Measurements from ENCODE around the gene DLG2.

The DLG2 gene

GRCh38 chr11:84232511-84232910 lies 1394.6 kb downstream of the DLG2 start:
- TF ChIP-seq CTCF (IDR thresholded peaks at IDR 0.05) = no peak
- H3K9me3 ChIP-seq = no peaks in the 10 kb centered on the region
- H3K4me1 ChIP-seq (ENCODE audit: control insufficient read depth in 1 of 2, insufficient read depth in 1 of 2, low read depth in 1 of 2, low read length in 1 of 2) = no peaks in the 10 kb centered on the region
- H3K36me3 ChIP-seq = no peaks in the 10 kb centered on the region
- H3K4me3 ChIP-seq (ENCODE audit: low read depth in 1 of 2, low read length in 1 of 2) = no peak overlapping the region
- H3K27ac ChIP-seq = no peak overlapping the region
- no peaks in the 10 kb centered on the region for H3K27me3 ChIP-seq

GRCh38 chr11:84230402-84230801 lies 1396.7 kb downstream of the DLG2 start:
- no peaks in the 10 kb centered on the region for H3K4me1 ChIP-seq (ENCODE audit: control insufficient read depth in 1 of 2, insufficient read depth in 1 of 2, low read depth in 1 of 2, low read length in 1 of 2)
- H3K27ac ChIP-seq = no peak overlapping the region
- H3K27me3 ChIP-seq = no peaks in the 10 kb centered on the region
- H3K36me3 ChIP-seq = no peaks in the 10 kb centered on the region
- TF ChIP-seq CTCF (IDR thresholded peaks at IDR 0.05) = no peak
- no peaks in the 10 kb centered on the region for H3K9me3 ChIP-seq
- H3K4me3 ChIP-seq (ENCODE audit: low read depth in 1 of 2, low read length in 1 of 2) = no peak overlapping the region

DNA sequence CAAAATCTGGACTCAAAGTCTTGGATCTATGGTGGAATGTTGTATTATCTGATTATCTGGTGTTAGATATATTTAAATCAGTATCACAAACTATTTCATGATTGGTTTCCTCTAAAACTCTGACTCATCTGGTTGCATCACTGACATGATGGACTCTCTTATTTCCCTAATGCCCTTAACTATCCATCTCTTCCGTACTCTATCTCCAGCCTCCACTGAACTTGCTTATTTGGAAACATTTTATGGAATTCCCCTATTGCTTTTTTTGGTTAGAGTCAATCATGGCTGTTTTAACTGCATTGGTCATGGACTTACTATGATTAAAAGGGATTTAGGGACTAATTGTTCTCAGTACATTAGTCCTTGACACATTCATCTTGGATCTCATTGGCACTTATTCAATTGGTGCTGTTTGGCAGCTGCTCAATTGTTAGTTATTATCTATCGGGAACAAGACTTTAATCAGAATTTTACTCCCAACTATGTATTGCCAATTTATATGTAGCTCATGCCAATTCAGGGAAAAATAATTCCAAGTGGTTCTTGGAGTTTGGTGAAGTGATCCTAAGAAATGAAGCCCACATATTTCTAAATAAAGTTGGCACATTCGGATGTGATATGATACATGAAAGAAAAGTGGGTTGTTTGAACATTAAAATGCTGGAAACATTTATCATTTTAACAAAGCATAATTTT lies 1399.0 kb downstream of the DLG2 start:
- Histone ChIP-seq H3K27ac (no peak overlapping the region), H3K36me3 (no peaks in the 10 kb centered on the region), H3K27me3 (no peaks in the 10 kb centered on the region), H3K4me1 (ENCODE audit: control insufficient read depth in 1 of 2, insufficient read depth in 1 of 2, low read depth in 1 of 2, low read length in 1 of 2) (no peaks in the 10 kb centered on the region), H3K9me3 (no peaks in the 10 kb centered on the region), H3K4me3 (ENCODE audit: low read depth in 1 of 2, low read length in 1 of 2) (no peak overlapping the region)
- TF ChIP-seq CTCF (IDR thresholded peaks at IDR 0.05) = no peak

DNA sequence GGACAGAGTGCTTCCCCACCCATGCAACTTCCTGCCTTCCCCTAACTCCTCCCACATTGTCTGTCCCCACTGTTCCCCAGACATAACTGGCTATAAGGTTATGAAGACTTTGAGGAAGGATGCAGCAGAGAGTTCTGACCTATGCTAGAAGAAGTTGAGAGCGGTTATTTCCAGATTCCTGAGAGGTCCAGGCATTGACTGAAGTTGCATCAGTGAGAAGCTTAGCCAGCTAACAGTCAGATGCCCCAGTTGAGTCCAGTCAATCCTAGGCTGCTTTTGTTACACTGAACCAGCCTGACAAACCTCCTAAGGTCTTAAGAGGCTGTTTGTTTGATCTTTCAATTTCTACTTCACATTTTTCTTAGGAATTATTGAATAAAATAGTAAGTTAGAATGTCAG lies 1403.1 kb downstream of the DLG2 start:
- H3K27me3 ChIP-seq = no peaks in the 10 kb centered on the region
- TF ChIP-seq CTCF (IDR thresholded peaks at IDR 0.05) = no peak
- no peaks in the 10 kb centered on the region for H3K4me1 ChIP-seq (ENCODE audit: control insufficient read depth in 1 of 2, insufficient read depth in 1 of 2, low read depth in 1 of 2, low read length in 1 of 2)
- no peaks in the 10 kb centered on the region for H3K36me3 ChIP-seq
- H3K9me3 ChIP-seq = no peaks in the 10 kb centered on the region
- H3K4me3 ChIP-seq (ENCODE audit: low read depth in 1 of 2, low read length in 1 of 2) = no peak overlapping the region
- no peak overlapping the region for H3K27ac ChIP-seq

GRCh38 chr11:84218318-84218717 lies 1408.8 kb downstream of the DLG2 start:
- no peaks in the 10 kb centered on the region for H3K36me3 ChIP-seq
- H3K27me3 ChIP-seq = no peaks in the 10 kb centered on the region
- H3K27ac ChIP-seq = no peak overlapping the region
- H3K4me3 ChIP-seq (ENCODE audit: low read depth in 1 of 2, low read length in 1 of 2) = no peak overlapping the region
- H3K4me1 ChIP-seq (ENCODE audit: control insufficient read depth in 1 of 2, insufficient read depth in 1 of 2, low read depth in 1 of 2, low read length in 1 of 2) = no peaks in the 10 kb centered on the region
- no peak for TF ChIP-seq CTCF (IDR thresholded peaks at IDR 0.05)
- no peaks in the 10 kb centered on the region for H3K9me3 ChIP-seq

All from neutrophil (primary cell).